ENCODE results near the gene PTPRR. TPM values are rescaled to one million over a fixed set of nuclear protein-coding genes. Genes with fewer than 3 reads are reported as not detected.
A peak's percentile ranks its signal among the peaks of the same experiment; 100 is the strongest.

Gene PTPRR
- total RNA-seq, 2 donors from 2014 or later, result 0.33 to 0.78 TPM

GRCh38 chr12:70823182-70823976, 97.2 kb downstream of the PTPRR start:
- no peak overlapping the region for H3K4me3 ChIP-seq
- TF ChIP-seq POLR2A (IDR thresholded peaks at IDR 0.05) (no peak), CTCF (IDR thresholded peaks at IDR 0.05) (peak in 1 of 7 experiments; percentile 3)
- ATAC-seq, result no peak
- no peak for DNase-seq
- H3K9me3 ChIP-seq, result no peaks in the 10 kb centered on the region
- 55 to 65% methylated on average over 7 of the region's 7 CpGs for WGBS, 2 donors
- no peaks in the 10 kb centered on the region for H3K4me1 ChIP-seq
- intact Hi-C loops (cut with DNase I), result no loop called here
- H3K27ac ChIP-seq, result no peak overlapping the region
- no peaks in the 10 kb centered on the region for H3K36me3 ChIP-seq (replicated peaks in 1 of 2; ENCODE audit: insufficient read depth in 1 of 2, low read depth in 2 of 2)
- no peaks in the 10 kb centered on the region for H3K27me3 ChIP-seq

GRCh38 chr12:70822412-70822811, 98.1 kb downstream of the PTPRR start:
- ATAC-seq (no peak), DNase-seq (no peak)
- H3K9me3 ChIP-seq, result no peaks in the 10 kb centered on the region
- H3K27ac ChIP-seq, result no peak overlapping the region
- intact Hi-C loops (cut with DNase I), result no loop called here
- TF ChIP-seq POLR2A (IDR thresholded peaks at IDR 0.05), result no peak
- no peak for TF ChIP-seq CTCF (IDR thresholded peaks at IDR 0.05)
- 75 to 82% methylated on average over 3 of the region's 3 CpGs for WGBS, 2 donors
- no peaks in the 10 kb centered on the region for H3K4me1 ChIP-seq
- H3K36me3 ChIP-seq (replicated peaks in 1 of 2; ENCODE audit: insufficient read depth in 1 of 2, low read depth in 2 of 2), result no peaks in the 10 kb centered on the region
- H3K4me3 ChIP-seq, result no peak overlapping the region
- no peaks in the 10 kb centered on the region for H3K27me3 ChIP-seq

GRCh38 chr12:70815971-70816391, 104.6 kb downstream of the PTPRR start:
- Histone ChIP-seq H3K27me3 (no peaks in the 10 kb centered on the region), H3K27ac (no peak overlapping the region), H3K4me3 (no peak overlapping the region), H3K9me3 (no peaks in the 10 kb centered on the region), H3K4me1 (no peaks in the 10 kb centered on the region), H3K36me3 (replicated peaks in 1 of 2; ENCODE audit: insufficient read depth in 1 of 2, low read depth in 2 of 2) (no peaks in the 10 kb centered on the region)
- TF ChIP-seq POLR2A (IDR thresholded peaks at IDR 0.05) (no peak), CTCF (IDR thresholded peaks at IDR 0.05) (no peak)
- WGBS, 2 donors, result 68 to 70% methylated on average over 2 of the region's 2 CpGs
- ATAC-seq, result no peak
- DNase-seq, result no peak
- intact Hi-C loops (cut with DNase I), result no loop called here

GRCh38 chr12:70815056-70815455, 105.5 kb downstream of the PTPRR start:
- intact Hi-C loops (cut with DNase I), result no loop called here
- TF ChIP-seq CTCF (IDR thresholded peaks at IDR 0.05) (no peak), POLR2A (IDR thresholded peaks at IDR 0.05) (no peak)
- no peaks in the 10 kb centered on the region for H3K27me3 ChIP-seq
- H3K4me1 ChIP-seq, result no peaks in the 10 kb centered on the region
- H3K27ac ChIP-seq, result no peak overlapping the region
- WGBS, 2 donors, result 74 to 83% methylated on average over 2 of the region's 2 CpGs
- DNase-seq, result no peak
- no peak for ATAC-seq
- H3K36me3 ChIP-seq (replicated peaks in 1 of 2; ENCODE audit: insufficient read depth in 1 of 2, low read depth in 2 of 2), result no peaks in the 10 kb centered on the region
- H3K9me3 ChIP-seq, result no peaks in the 10 kb centered on the region
- H3K4me3 ChIP-seq, result no peak overlapping the region

- no peak for ATAC-seq
- WGBS, 2 donors, result 65 to 77% methylated on average over 4 of the region's 4 CpGs
- no peaks in the 10 kb centered on the region for H3K9me3 ChIP-seq
- no peak for TF ChIP-seq POLR2A (IDR thresholded peaks at IDR 0.05)
- no peak for TF ChIP-seq CTCF (IDR thresholded peaks at IDR 0.05)
- H3K36me3 ChIP-seq (replicated peaks in 1 of 2; ENCODE audit: insufficient read depth in 1 of 2, low read depth in 2 of 2), result no peaks in the 10 kb centered on the region
- no peak for DNase-seq
- intact Hi-C loops (cut with DNase I), result no loop called here
- H3K4me3 ChIP-seq, result no peak overlapping the region
- H3K4me1 ChIP-seq, result no peaks in the 10 kb centered on the region
- H3K27ac ChIP-seq, result no peak overlapping the region
- H3K27me3 ChIP-seq, result no peaks in the 10 kb centered on the region
Observed at GRCh38 chr12:70813559-70813958, 107.0 kb downstream of the PTPRR start.

Data from body of pancreas (tissue), 4 donors.